GM19324 (cell line): Measurements from ENCODE around the gene ABCB10.
A peak's percentile ranks its signal among the peaks of the same experiment; 100 is the strongest.
"Not testable (repeated sequence)": the region's sequence is repeated elsewhere in the genome, so short reads cannot be mapped to it uniquely, and the experiment has no call there.

Source experiments
- ATAC-seq: cut with Tn5 transposase; IDR thresholded peaks from one replicate; pipeline ENCODE4 v1.9.1; 2021; ENCODE audit warnings: mild to moderate bottlenecking, moderate library complexity; ENCODE audit not compliant: unreplicated experiment, low FRiP score

The ABCB10 gene

DNA sequence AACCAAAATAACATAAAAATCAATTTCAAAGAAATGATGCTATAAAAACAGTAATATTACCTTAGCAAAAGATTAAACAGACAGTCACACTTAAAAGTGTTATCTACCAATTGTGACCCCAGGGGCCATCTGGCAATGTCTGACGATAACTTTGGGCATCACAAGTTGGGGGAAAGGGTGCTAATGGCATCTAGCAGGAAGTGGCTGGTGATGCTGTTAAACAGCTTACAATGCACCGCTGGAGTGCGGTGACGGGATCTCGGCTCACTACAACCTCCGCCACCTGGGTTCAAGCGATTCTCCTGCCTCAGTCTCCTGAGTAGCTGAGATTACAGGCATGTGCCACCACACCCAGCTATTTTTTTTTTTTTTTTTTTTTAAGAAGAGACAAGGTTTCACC lies 78.0 kb downstream of the ABCB10 start:
- no peak for ATAC-seq

DNA sequence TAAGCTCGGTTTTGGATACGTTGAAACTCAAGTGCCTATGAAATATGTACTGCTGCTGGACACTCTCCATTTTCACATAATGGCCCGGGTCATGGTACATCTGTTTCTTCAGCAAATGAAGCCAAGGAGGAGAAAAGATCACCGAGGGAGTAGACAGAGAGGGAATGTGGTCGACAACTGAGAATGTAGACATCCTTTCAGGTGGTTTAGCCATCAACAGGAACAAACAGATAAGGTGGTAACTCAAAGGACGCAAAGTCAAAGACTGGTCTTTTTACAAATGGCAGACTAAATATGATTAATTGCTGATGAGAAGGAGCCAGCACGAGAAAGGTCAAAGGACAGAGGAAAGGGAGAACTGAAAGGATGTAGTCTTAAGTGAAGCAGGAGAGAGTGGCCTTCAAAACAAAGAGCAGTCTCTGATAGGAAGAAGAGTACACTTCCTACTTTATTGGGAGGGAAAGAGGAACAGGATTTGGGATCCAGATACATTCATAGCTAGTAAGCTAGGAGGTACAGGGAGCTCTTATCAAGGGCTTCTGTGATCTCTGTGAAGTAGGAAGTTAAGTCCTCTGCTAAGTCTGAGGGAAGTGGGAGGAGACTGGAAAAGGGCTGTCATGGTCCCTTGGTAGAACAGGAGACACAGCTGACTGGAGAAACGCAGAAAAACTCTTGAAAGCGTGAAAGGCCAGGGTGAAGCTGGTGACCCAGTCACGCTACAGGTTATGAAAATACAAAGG lies 78.7 kb downstream of the ABCB10 start:
- peak; percentile 71 for ATAC-seq

DNA sequence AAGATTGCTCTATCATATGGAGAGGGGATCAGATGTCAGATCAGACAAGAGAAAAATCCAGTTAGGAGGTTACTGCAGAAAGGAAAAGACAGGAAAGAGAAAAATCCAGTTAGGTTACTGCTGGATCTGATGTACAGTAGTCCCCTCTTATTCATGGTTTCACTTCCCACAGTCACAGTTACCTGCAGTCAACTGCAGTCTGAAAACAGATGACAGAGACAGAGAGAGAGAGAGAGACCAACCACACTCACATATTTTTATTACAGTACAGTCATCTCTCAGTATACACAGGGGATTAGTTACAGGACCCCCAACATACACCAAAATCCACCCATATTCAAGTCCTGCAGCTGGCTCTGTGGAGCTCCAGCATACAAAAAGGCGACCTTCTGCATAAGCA lies 79.7 kb downstream of the ABCB10 start:
- no peak for ATAC-seq

DNA sequence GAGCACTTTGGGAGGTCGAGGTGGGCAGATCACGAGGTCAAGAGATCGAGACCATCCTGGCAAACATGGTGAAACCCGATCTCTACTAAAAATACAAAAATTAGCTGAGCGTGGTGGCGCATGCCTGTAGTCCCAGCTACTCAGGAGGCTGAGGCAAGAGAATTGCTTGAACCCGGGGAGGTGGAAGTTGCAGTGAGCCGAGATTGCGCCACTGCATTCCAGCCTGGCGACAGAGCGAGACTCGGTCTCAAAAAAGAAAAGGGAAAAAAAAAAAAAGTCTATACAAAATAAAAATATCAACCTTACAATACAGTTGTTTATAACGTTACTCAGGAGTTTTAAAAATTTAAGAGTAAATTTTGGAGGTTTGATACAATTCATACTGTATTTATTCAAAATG lies 82.6 kb downstream of the ABCB10 start:
- ATAC-seq, result not testable (repeated sequence)

DNA sequence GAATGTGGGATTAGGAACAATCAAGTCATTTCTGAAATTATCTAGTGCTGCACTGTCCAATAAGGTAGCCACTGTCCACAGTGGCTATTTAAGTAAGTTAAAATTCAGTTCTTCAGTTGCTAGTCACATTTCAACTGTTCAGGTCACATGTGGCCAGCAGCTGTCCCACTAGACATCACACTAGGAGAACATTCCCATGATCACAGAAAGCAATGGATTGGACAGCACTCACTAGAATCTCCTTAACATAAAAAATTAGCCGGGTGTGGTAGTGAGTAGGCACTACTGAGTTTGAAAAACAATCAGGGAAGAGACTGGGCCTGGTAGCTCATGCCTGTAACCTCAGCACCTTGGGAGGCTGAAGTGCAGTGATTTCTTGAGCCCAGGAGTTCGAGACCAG lies 84.0 kb downstream of the ABCB10 start:
- no peak for ATAC-seq

DNA sequence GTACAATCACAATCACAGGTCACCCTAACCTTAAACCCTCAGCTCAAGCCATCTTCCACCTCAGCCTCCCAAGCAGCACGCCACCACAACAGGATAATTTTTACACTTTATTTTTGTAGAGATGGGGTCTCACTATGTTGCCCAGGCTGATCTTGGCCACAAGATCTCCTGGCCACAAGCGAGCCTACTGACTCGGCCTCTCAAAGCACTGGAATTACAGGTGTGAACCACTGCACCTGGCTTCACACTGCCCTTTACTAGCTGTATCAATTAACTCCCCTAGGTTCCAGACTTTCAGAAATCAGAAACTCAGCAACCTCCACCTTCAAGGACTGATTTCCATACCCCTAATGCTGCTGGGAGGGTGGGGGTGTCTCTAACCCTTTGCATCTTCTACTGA lies 87.3 kb downstream of the ABCB10 start:
- no peak for ATAC-seq

DNA sequence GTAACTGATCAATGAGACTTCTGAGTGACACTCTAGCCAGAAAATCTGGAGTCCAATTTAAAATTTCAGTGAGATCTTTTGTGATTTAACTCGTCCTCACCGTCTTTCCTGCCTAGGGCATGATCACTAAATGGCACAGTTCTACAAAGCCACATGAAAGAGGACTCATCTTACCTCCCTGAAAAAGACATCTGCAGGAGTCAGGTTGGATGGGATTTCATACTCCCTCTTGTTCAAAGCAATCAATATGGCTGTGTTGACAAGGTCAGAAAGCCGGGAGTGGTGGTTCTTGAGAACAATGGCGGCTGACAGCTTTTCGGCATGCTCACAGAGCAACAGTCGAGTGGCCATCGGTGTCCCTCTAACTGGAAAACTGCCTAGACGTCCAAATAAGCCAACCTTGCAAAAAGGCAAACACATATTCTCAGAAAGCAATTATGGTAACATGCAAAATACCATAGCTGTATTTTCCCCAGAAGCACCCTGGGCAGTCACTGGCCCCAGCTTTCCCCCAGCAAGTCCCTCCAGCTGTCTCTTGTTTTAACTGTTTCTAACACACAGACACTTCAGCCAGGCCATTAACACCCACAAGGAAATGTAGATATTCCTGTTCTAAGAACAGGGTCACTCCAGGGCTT lies 88.0 kb downstream of the ABCB10 start:
- ATAC-seq, result no peak

DNA sequence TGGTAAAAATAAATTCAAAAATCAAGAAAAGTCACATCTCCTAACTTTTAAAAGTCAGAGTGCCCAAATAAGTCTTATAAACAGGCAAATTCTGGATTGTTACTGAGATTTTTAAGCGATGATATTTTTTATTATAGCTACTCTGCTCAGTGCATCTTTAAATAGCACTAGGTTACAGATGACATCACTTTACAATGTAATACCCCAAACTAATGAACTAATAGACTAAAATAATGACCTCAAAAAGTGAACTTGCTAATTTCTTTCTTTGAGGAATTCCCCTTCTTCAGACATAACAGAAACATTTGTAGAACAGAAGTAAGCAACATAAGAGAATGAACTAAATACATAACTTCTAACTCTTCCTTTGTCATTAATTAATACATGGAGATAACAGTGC lies 91.6 kb downstream of the ABCB10 start:
- ATAC-seq, result no peak
